Measurements from ENCODE around the gene GPC6. TPM values are rescaled to one million over a fixed set of nuclear protein-coding genes. Genes with fewer than 3 reads are reported as not detected.

The GPC6 gene
- polyA plus RNA-seq, 1 donor (not counting 4 experiments of a cell fraction or from before 2014, with no cell fraction given) = 0.42 TPM

- no peak overlapping the region for H3K4me2 ChIP-seq (ENCODE audit: control insufficient read depth, extremely low read depth, insufficient read depth, low read depth, low read length)
- FAIRE-seq (no peak), DNase-seq (ENCODE audit: low read depth, low spot score) (no peak)
- no peaks in the 10 kb centered on the region for H3K79me2 ChIP-seq (ENCODE audit: control insufficient read depth, insufficient read depth, low read length)
- H3K9ac ChIP-seq (ENCODE audit: control insufficient read depth, extremely low read depth, insufficient read depth, low read length) = no peak overlapping the region
- no peak overlapping the region for H3K4me3 ChIP-seq (ENCODE audit: control insufficient read depth in 2 of 3, extremely low read depth in 1 of 3, insufficient read depth in 2 of 3, low read depth in 1 of 3, low read length in 3 of 3)
- H3K9me3 ChIP-seq (ENCODE audit: control insufficient read depth, low read depth, low read length) = no peaks in the 10 kb centered on the region
- H3K27ac ChIP-seq (ENCODE audit: control insufficient read depth, insufficient read depth, low read length) = no peak overlapping the region
- H3K4me1 ChIP-seq (ENCODE audit: control insufficient read depth, extremely low read depth, insufficient read depth, low read length) = no peaks in the 10 kb centered on the region
- H3K9me1 ChIP-seq (ENCODE audit: control insufficient read depth, extremely low read depth, insufficient read depth, low read length) = no peaks in the 10 kb centered on the region
- no peaks in the 10 kb centered on the region for H4K20me1 ChIP-seq (ENCODE audit: control insufficient read depth, extremely low read depth, insufficient read depth, low read length)
- TF ChIP-seq EZH2 (IDR thresholded peaks at IDR 0.05; ENCODE audit: low read length) (no peak), CTCF (optimal IDR thresholded peaks at IDR 0.05 in 1 of 3, IDR thresholded peaks at IDR 0.05 in 1 of 3, conservative IDR thresholded peaks at IDR 0.05 in 1 of 3; ENCODE audit: extremely low read depth in 1 of 3, insufficient read depth in 2 of 3, low read length in 3 of 3) (no peak)
- dilution Hi-C loops (cut with MboI; ENCODE audit: extremely low pct_ligation_motif_present, low sequenced_read_pairs) = no loop called here
- H3K36me3 ChIP-seq (ENCODE audit: control insufficient read depth in 2 of 2, extremely low read depth in 1 of 2, insufficient read depth in 2 of 2, low read length in 2 of 2) = no peaks in the 10 kb centered on the region
- H2AFZ ChIP-seq (ENCODE audit: control insufficient read depth, low read length) = no peak overlapping the region
- H3K27me3 ChIP-seq (ENCODE audit: control insufficient read depth, extremely low read depth, insufficient read depth, low read length) = no peaks in the 10 kb centered on the region
These were observed 548.4 kb downstream of the GPC6 start for GRCh38 chr13:93775027-93775426.

- Histone ChIP-seq H3K9me1 (ENCODE audit: control insufficient read depth, extremely low read depth, insufficient read depth, low read length) (no peaks in the 10 kb centered on the region), H2AFZ (ENCODE audit: control insufficient read depth, low read length) (no peak overlapping the region), H3K4me2 (ENCODE audit: control insufficient read depth, extremely low read depth, insufficient read depth, low read depth, low read length) (no peak overlapping the region), H4K20me1 (ENCODE audit: control insufficient read depth, extremely low read depth, insufficient read depth, low read length) (no peaks in the 10 kb centered on the region), H3K4me1 (ENCODE audit: control insufficient read depth, extremely low read depth, insufficient read depth, low read length) (no peaks in the 10 kb centered on the region), H3K9ac (ENCODE audit: control insufficient read depth, extremely low read depth, insufficient read depth, low read length) (no peak overlapping the region), H3K79me2 (ENCODE audit: control insufficient read depth, insufficient read depth, low read length) (no peaks in the 10 kb centered on the region), H3K4me3 (ENCODE audit: control insufficient read depth in 2 of 3, extremely low read depth in 1 of 3, insufficient read depth in 2 of 3, low read depth in 1 of 3, low read length in 3 of 3) (no peak overlapping the region), H3K9me3 (ENCODE audit: control insufficient read depth, low read depth, low read length) (no peaks in the 10 kb centered on the region), H3K27ac (ENCODE audit: control insufficient read depth, insufficient read depth, low read length) (no peak overlapping the region), H3K27me3 (ENCODE audit: control insufficient read depth, extremely low read depth, insufficient read depth, low read length) (no peaks in the 10 kb centered on the region), H3K36me3 (ENCODE audit: control insufficient read depth in 2 of 2, extremely low read depth in 1 of 2, insufficient read depth in 2 of 2, low read length in 2 of 2) (no peaks in the 10 kb centered on the region)
- FAIRE-seq = no peak
- no peak for TF ChIP-seq EZH2 (IDR thresholded peaks at IDR 0.05; ENCODE audit: low read length)
- no peak for TF ChIP-seq CTCF (optimal IDR thresholded peaks at IDR 0.05 in 1 of 3, IDR thresholded peaks at IDR 0.05 in 1 of 3, conservative IDR thresholded peaks at IDR 0.05 in 1 of 3; ENCODE audit: extremely low read depth in 1 of 3, insufficient read depth in 2 of 3, low read length in 3 of 3)
- no peak for DNase-seq (ENCODE audit: low read depth, low spot score)
- dilution Hi-C loops (cut with MboI; ENCODE audit: extremely low pct_ligation_motif_present, low sequenced_read_pairs) = no loop called here
These were observed 549.0 kb downstream of the GPC6 start for GRCh38 chr13:93775507-93776108.

All from keratinocyte (primary cell).